NCI-H69 (cell line): ENCODE measurements around the gene NCMAP.

Source experiments
- DNase-seq: peaks from one replicate; lab custom pipeline; 2025; lab: John Stamatoyannopoulos, UW

Gene NCMAP

GRCh38 chr1:24622218-24622617 lies 66.3 kb downstream of the NCMAP start:
- no peak for DNase-seq

GRCh38 chr1:24632832-24633175 lies 76.9 kb downstream of the NCMAP start:
- DNase-seq, result no peak

GRCh38 chr1:24635195-24635843 lies 79.4 kb downstream of the NCMAP start:
- peak; percentile 67 for DNase-seq

GRCh38 chr1:24636661-24637357 lies 80.9 kb downstream of the NCMAP start:
- DNase-seq, result no peak

GRCh38 chr1:24639094-24639493 lies 83.2 kb downstream of the NCMAP start:
- no peak for DNase-seq

GRCh38 chr1:24639881-24640280 lies 84.0 kb downstream of the NCMAP start:
- DNase-seq, result no peak

- no peak for DNase-seq
These were observed 84.4 kb downstream of the NCMAP start for GRCh38 chr1:24640288-24640687.

GRCh38 chr1:24641646-24642151 lies 85.8 kb downstream of the NCMAP start:
- peak; percentile 8 for DNase-seq

- DNase-seq, result peak; percentile 98
These were observed 86.8 kb downstream of the NCMAP start, which contains the start of gene SRRM1 for GRCh38 chr1:24642481-24643362. Gene SRRM1 (plus strand): TSS chr1:24643302. CDS start chr1:24643327, 25 bp downstream.

GRCh38 chr1:24643363-24644099 lies 87.6 kb downstream of the NCMAP start:
- DNase-seq, result peak; percentile 52

GRCh38 chr1:24644100-24644384 lies 88.2 kb downstream of the NCMAP start:
- no peak for DNase-seq

GRCh38 chr1:24648919-24649318 lies 93.0 kb downstream of the NCMAP start:
- no peak for DNase-seq

GRCh38 chr1:24652382-24652781 lies 96.5 kb downstream of the NCMAP start:
- DNase-seq, result no peak

- DNase-seq, result no peak
These were observed 98.1 kb downstream of the NCMAP start for GRCh38 chr1:24654010-24654409.

GRCh38 chr1:24656046-24656445 lies 100.2 kb downstream of the NCMAP start:
- no peak for DNase-seq

- DNase-seq, result no peak
These were observed 101.9 kb downstream of the NCMAP start for GRCh38 chr1:24657781-24658180.
